ENCODE measurements around the gene SUN3.
"Not testable (repeated sequence)": the region's sequence is repeated elsewhere in the genome, so short reads cannot be mapped to it uniquely, and the experiment has no call there.

Gene SUN3

GRCh38 chr7:47942651-47943050, 86.3 kb downstream of the SUN3 start:
- not testable (repeated sequence) for DNase-seq

DNA sequence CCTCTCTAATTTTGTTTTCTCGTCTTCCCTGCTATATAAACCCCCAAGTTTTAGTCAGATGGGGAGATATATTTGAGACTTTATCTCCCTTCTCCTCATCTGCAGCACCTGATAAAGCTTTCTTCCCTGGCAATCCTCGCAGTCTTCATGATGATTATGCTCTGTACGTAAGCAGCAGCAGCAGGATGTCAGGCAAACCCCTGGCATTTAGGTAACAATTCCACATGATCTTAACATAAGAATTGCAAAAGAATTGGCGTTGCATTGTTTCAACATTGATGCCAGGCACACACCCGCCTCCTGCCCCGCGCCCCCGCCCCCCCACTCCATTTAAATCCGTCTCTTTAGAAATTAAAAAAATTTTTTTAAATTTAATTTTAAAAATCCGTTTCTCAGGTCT, 86.8 kb downstream of the SUN3 start:
- DNase-seq = no peak

- DNase-seq = no peak
Observed at GRCh38 chr7:47941136-47941844, 87.6 kb downstream of the SUN3 start.

- DNase-seq = no peak
Observed at GRCh38 chr7:47940088-47941013, 88.6 kb downstream of the SUN3 start.

DNA sequence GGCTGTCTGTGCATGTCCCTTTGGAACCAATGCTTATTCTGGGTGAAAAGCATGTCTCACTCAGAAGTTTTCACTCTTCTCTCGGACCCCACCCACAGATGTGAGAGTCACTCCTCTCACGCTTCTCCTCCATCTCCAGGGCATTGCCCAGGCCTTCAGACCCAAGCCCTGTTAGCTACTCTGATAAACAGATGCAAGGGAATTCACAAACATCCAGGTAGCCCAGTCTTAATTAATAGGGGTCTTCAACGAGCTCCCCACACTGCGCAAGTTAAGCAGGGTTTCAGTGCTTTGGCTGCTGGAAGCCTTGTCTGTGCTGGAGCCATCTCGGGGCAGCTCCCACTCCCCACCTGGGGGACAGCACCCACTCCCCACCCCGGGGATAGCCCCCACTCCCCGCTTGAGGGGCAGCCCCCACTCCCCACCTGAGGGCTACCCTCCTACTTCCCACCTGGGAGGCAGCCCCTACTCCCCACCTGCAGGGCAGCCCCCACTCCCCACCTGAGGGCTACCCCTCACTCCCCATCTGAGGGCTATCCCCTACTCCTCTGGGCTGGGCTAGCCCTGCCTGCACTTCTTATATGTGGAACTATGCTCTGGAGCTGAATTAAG, 89.4 kb downstream of the SUN3 start:
- DNase-seq = no peak

DNA sequence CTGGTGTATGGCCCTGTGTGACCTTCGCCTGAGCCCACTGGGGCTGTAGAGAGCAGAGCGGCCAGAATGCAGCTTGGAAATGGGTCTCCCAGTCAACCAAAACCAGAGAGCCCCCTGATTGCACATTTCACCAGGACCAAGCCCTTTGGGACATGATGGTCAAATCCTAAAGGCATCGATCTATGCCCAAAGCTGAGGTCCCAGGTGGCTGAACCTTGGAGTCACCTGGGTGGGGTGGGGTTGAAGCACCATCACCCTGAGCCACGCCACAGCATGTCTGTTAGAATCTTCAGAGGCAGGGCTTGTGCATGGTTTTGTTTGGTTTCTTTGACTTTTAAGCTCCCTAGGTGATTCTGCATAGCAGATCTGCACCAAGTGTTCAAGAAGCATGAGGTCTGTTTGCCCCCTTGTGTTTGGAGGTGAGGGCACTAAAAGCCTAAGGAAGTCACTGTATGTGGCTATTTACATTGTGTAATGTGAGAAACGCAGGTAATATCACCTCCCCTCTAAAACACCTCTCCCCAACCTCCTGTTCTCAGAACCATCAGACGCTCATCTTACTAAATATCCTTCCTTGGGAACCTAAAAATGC, 90.2 kb downstream of the SUN3 start:
- no peak for DNase-seq

DNA sequence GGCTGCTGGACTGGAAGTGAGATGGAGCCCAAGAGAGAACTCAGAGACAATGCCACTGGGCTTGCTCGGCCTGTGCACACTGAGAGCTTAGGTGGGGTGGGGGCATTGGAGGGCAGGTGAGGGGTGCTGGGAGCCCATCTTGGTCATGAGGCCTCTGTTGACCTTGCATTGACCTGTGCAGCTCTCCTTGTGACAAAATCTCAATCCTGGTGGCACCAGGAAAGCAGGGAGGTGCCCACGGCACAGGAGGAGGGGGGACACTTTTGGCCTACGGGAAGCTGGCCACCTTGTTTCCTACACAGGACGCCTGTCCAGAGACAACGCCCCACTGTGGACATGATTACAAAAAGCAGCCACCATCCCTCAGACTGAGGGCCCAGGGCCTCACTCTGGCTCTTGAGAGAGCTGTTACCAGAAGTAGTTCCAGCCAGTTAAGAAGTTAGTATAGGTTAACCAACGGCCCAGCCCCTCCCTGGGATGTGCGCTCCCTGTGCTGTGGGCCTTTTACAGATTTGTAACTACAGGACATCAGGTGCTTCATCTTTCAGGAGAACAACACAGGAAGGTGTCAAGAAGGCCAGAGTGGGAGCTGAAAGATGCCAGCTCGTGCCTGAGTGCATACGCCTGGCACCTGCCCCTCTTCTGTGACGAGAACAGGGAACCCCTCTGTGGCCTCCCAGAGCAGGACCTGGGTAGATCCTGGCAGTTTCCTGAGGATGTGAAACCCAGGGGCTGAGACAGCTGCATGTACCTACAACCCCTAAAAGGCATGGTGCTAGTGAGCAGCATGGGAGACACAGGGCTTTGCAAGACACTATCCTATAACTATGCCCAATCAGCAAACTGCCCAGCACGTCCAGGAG, 91.0 kb downstream of the SUN3 start:
- DNase-seq = no peak
